Liver (tissue), 9 donors: ENCODE results near the gene MGAT5. TPM values are rescaled to one million over a fixed set of nuclear protein-coding genes. Genes with fewer than 3 reads are reported as not detected.

Experiments
- DNase-seq: peaks from one replicate; pipeline ENCODE4 v3.0.0-alpha.2; 2017; ENCODE audit warnings: low spot score
- H3K27ac ChIP-seq, 2 donors: one replicate each; pipeline ENCODE4 v1.7.0; 2013; ENCODE audit warnings: inconsistent platforms in 2 of 2, low read length in 2 of 2, control low read depth in 1 of 2, low read depth in 1 of 2, mild to moderate bottlenecking in 1 of 2
- H3K27me3 ChIP-seq, 4 donors: one replicate each; pipeline versions ENCODE4 v1.6.1 to v1.7.0; 2013; ENCODE audit warnings: low read length in 3 of 4, inconsistent platforms in 1 of 4, mild to moderate bottlenecking in 1 of 4, moderate library complexity in 1 of 4; ENCODE audit not compliant: control insufficient read depth in 4 of 4, insufficient read depth in 4 of 4
- H3K36me3 ChIP-seq, 4 donors: one replicate each; pipeline versions ENCODE4 v1.6.1 to v1.7.0; 2013; ENCODE audit warnings: low read length in 3 of 4, mild to moderate bottlenecking in 3 of 4, low read depth in 1 of 4, moderate library complexity in 1 of 4; ENCODE audit not compliant: control insufficient read depth in 4 of 4, insufficient read depth in 3 of 4
- H3K4me1 ChIP-seq, 4 donors: one replicate each; pipeline versions ENCODE4 v1.6.1 to v1.7.0; 2013; ENCODE audit warnings: low read length in 3 of 4, mild to moderate bottlenecking in 3 of 4, moderate library complexity in 1 of 4; ENCODE audit not compliant: control insufficient read depth in 4 of 4, insufficient read depth in 4 of 4
- H3K4me3 ChIP-seq, 3 donors: one replicate each; pipeline versions ENCODE4 v1.6.1 to v1.7.0; 2013; ENCODE audit warnings: low read length in 3 of 3, control low read depth in 1 of 3, low read depth in 1 of 3, mild to moderate bottlenecking in 1 of 3
- H3K9ac ChIP-seq, 2 donors: one replicate each; pipeline ENCODE4 v1.7.0; 2013; ENCODE audit warnings: low read length in 2 of 2, mild to moderate bottlenecking in 2 of 2, moderate library complexity in 2 of 2, control low read depth in 1 of 2, low read depth in 1 of 2
- H3K9me3 ChIP-seq, 4 donors: one replicate each; pipeline versions ENCODE4 v1.6.1 to v1.7.0; 2013; ENCODE audit warnings: low read length in 3 of 4; ENCODE audit not compliant: control insufficient read depth in 4 of 4
- ATF3 ChIP-seq: IDR thresholded peaks from 2 replicates; pipeline ENCODE4 v1.6.1; 2016; ENCODE audit warnings: antibody characterized with exemption
- CTCF ChIP-seq: fragments of 150-350 bp; IDR thresholded peaks from 2 replicates; pipeline ENCODE4 v1.5.1; 2017; ENCODE audit warnings: improper control_type of control experiment, low read depth, low read length; ENCODE audit not compliant: missing input control
- EGR1 ChIP-seq, 2 donors: IDR thresholded peaks; 2 replicates each; pipeline ENCODE4 v1.6.1; 2016 to 2018; ENCODE audit warnings: antibody characterized with exemption in 2 of 2, low read depth in 2 of 2
- FOXA1 ChIP-seq: IDR thresholded peaks from 2 replicates; pipeline ENCODE4 v1.6.1; 2016; ENCODE audit warnings: antibody characterized with exemption
- FOXA2 ChIP-seq: IDR thresholded peaks from 2 replicates; pipeline ENCODE4 v1.6.1; 2016; ENCODE audit warnings: antibody characterized with exemption
- GABPA ChIP-seq, 2 donors: IDR thresholded peaks in 1 of 2; conservative IDR thresholded peaks in 1 of 2; 2 replicates each; pipeline ENCODE4 v1.6.1; 2016; ENCODE audit warnings: antibody characterized with exemption in 2 of 2, mild to moderate bottlenecking in 1 of 2, moderate library complexity in 1 of 2
- HNF4A ChIP-seq, 2 donors: conservative IDR thresholded peaks; 2 replicates each; pipeline ENCODE4 v1.6.1; 2016; ENCODE audit warnings: antibody characterized with exemption in 2 of 2, mild to moderate bottlenecking in 2 of 2
- HNF4G ChIP-seq: IDR thresholded peaks from 2 replicates; pipeline ENCODE4 v1.6.1; 2016; ENCODE audit warnings: antibody characterized with exemption
- JUND ChIP-seq, 2 donors: IDR thresholded peaks; 2 replicates each; pipeline ENCODE4 v1.6.1; 2016; ENCODE audit warnings: antibody characterized with exemption in 2 of 2
- NR2F2 ChIP-seq: IDR thresholded peaks from 2 replicates; pipeline ENCODE4 v1.6.1; 2016; ENCODE audit warnings: antibody characterized with exemption
- RAD21 ChIP-seq, 2 donors: IDR thresholded peaks; 2 replicates each; pipeline ENCODE4 v1.6.1; 2016; ENCODE audit warnings: antibody characterized with exemption in 2 of 2, mild to moderate bottlenecking in 2 of 2
- RXRA ChIP-seq, 2 donors: IDR thresholded peaks; 2 replicates each; pipeline ENCODE4 v1.6.1; 2017 to 2018; ENCODE audit warnings: antibody characterized with exemption in 2 of 2, mild to moderate bottlenecking in 1 of 2
- SP1 ChIP-seq: IDR thresholded peaks from 2 replicates; pipeline ENCODE4 v1.6.1; 2018; ENCODE audit warnings: antibody characterized with exemption, mild to moderate bottlenecking
- TAF1 ChIP-seq: conservative IDR thresholded peaks from 2 replicates; pipeline ENCODE4 v1.6.1; 2016; ENCODE audit warnings: antibody characterized with exemption, mild to moderate bottlenecking
- YY1 ChIP-seq: IDR thresholded peaks from 2 replicates; pipeline ENCODE4 v1.6.1; 2016; ENCODE audit warnings: antibody characterized with exemption, mild to moderate bottlenecking
- WGBS: extraction: QIAGEN DNeasy Blood & Tissue Kit; methylation state at CpG from one replicate; pipeline ENCODE4 v1.1.7; 2013; 5-methylcytosine and 5-hydroxymethylcytosine counted together
- polyA plus RNA-seq, 2 donors: library from polyadenylated mRNA; stranded (reverse) in 1 of 2; unstranded in 1 of 2; fragments of 200-250 nt in 1 of 2; fragments of >200 nt in 1 of 2; fragmentation: Nextera tagmentation in 1 of 2; extraction: Ambion mirVana in 1 of 2; gene quantifications; one replicate each; pipeline versions ENCODE4 v1.2.1 to v1.2.3, GENCODE V29; 2013 to 2015
- total RNA-seq, 2 donors: library from RNA; depleted of rRNA; stranded (reverse); fragments of >200 nt; gene quantifications; one replicate each; pipeline ENCODE4 v1.2.3, GENCODE V29; 2014
- TF ChIP-seq, protein P1 (sequence below): IDR thresholded peaks from 2 replicates; pipeline ENCODE4 v1.6.1; 2016; ENCODE audit warnings: antibody characterized with exemption
- TF ChIP-seq, protein P2 (sequence below): IDR thresholded peaks from 2 replicates; pipeline ENCODE4 v1.6.1; 2016; ENCODE audit warnings: antibody characterized with exemption
- donor health status: healthy.
- donor health status: healthy.
- donor health status: healthy.
- donor health status: healthy.
- donor health status: healthy.

The MGAT5 gene
- total and polyA plus RNA-seq, 4 donors: 1.8 to 12.7 (median 5.6) TPM

GRCh38 chr2:134360745-134361487 lies 107.0 kb downstream of the MGAT5 start:
- TF ChIP-seq FOXA2 (no peak), JUND (IDR thresholded peaks at IDR 0.05) (no peak), NR2F2 (no peak), GABPA (IDR thresholded peaks at IDR 0.05 in 1 of 2, conservative IDR thresholded peaks at IDR 0.05 in 1 of 2) (no peak), FOXA1 (no peak)
- TF ChIP-seq, protein P1, sequence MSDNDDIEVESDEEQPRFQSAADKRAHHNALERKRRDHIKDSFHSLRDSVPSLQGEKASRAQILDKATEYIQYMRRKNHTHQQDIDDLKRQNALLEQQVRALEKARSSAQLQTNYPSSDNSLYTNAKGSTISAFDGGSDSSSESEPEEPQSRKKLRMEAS: no peak
- TF ChIP-seq, protein P2, sequence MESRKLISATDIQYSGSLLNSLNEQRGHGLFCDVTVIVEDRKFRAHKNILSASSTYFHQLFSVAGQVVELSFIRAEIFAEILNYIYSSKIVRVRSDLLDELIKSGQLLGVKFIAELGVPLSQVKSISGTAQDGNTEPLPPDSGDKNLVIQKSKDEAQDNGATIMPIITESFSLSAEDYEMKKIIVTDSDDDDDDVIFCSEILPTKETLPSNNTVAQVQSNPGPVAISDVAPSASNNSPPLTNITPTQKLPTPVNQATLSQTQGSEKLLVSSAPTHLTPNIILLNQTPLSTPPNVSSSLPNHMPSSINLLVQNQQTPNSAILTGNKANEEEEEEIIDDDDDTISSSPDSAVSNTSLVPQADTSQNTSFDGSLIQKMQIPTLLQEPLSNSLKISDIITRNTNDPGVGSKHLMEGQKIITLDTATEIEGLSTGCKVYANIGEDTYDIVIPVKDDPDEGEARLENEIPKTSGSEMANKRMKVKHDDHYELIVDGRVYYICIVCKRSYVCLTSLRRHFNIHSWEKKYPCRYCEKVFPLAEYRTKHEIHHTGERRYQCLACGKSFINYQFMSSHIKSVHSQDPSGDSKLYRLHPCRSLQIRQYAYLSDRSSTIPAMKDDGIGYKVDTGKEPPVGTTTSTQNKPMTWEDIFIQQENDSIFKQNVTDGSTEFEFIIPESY: no peak
- no peak for DNase-seq
- Histone ChIP-seq H3K9me3 (no peaks in the 10 kb centered on the region), H3K4me3 (no peak overlapping the region), H3K4me1 (no peaks in the 10 kb centered on the region), H3K9ac (no peak overlapping the region), H3K36me3 (peaks cover 0 to 6% (median 3%) of the 10 kb centered on the region in 4 donors), H3K27ac (no peak overlapping the region), H3K27me3 (no peaks in the 10 kb centered on the region)
- WGBS: 89% methylated on average over 10 of the region's 10 CpGs

- H3K4me1 ChIP-seq: no peaks in the 10 kb centered on the region
- WGBS: 96% methylated on average over 1 of the region's 1 CpG
- no peak overlapping the region for H3K9ac ChIP-seq
- no peaks in the 10 kb centered on the region for H3K27me3 ChIP-seq
- no peak overlapping the region for H3K4me3 ChIP-seq
- no peak overlapping the region for H3K27ac ChIP-seq
- peaks cover 0 to 4% (median 3%) of the 10 kb centered on the region in 4 donors for H3K36me3 ChIP-seq
- H3K9me3 ChIP-seq: no peaks in the 10 kb centered on the region
- TF ChIP-seq CTCF (no peak), FOXA2 (no peak), YY1 (no peak), HNF4G (no peak), JUND (IDR thresholded peaks at IDR 0.05) (no peak), HNF4A (conservative IDR thresholded peaks at IDR 0.05) (no peak), ATF3 (no peak), TAF1 (no peak), EGR1 (IDR thresholded peaks at IDR 0.05; ENCODE audit: low read depth in 2 of 2) (no peak), RAD21 (IDR thresholded peaks at IDR 0.05) (no peak), NR2F2 (no peak), SP1 (no peak), FOXA1 (no peak), RXRA (IDR thresholded peaks at IDR 0.05) (no peak)
- TF ChIP-seq, protein P1: no peak
- TF ChIP-seq, protein P2: no peak
- DNase-seq: no peak
Observed at GRCh38 chr2:134361648-134362047, 107.8 kb downstream of the MGAT5 start.
